SK-N-MC (cell line): ENCODE data around the gene GNGT2.

ENCODE experiments used
- EZH2 ChIP-seq: fragments of 200-600 bp; sonication (generic); IDR thresholded peaks from one replicate; pipeline ENCODE4 v1.6.1; 2017; ENCODE audit warnings: antibody characterized with exemption
- POLR2AphosphoS5 ChIP-seq: IDR thresholded peaks from 2 replicates; pipeline ENCODE4 v1.6.1; 2012; ENCODE audit warnings: mild to moderate bottlenecking, low read depth, low read length, borderline replicate concordance

DNA sequence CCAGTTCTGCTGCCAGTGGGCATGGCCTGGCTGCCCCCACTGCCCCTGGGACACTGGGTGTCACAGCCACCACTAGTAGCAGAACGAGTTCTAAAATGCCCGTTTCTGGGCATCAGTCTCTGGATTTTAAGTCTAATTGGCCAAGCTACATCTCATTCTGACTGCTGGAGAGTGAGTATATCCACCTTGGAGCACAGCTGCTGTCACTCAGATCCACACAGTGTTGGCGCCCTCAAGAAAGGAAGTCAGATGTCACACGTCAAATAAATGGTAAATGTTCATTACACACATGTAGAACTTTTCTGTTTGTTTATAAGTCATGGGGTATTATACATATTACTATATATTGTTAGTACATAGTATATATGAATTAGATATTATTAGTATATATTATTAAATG, 19.4 kb downstream of the GNGT2 start:
- TF ChIP-seq EZH2 (no peak), POLR2AphosphoS5 (no peak)
